Stromal cell of bone marrow (primary cell): ENCODE data around the gene PERCC1.

Experiments used
- DNase-seq: peaks from one replicate; pipeline ENCODE4 v3.0.0-alpha.2; 2012; ENCODE audit warnings: low read depth

PERCC1 gene

GRCh38 chr16:1450218-1450617 is 19.3 kb downstream of the PERCC1 start:
- no peak for DNase-seq

- no peak for DNase-seq
These were observed 20.0 kb downstream of the PERCC1 start for GRCh38 chr16:1450841-1451240.

- DNase-seq = no peak
These were observed 21.0 kb downstream of the PERCC1 start for GRCh38 chr16:1451702-1452392.

GRCh38 chr16:1452530-1452929 is 21.7 kb downstream of the PERCC1 start:
- no peak for DNase-seq

DNA sequence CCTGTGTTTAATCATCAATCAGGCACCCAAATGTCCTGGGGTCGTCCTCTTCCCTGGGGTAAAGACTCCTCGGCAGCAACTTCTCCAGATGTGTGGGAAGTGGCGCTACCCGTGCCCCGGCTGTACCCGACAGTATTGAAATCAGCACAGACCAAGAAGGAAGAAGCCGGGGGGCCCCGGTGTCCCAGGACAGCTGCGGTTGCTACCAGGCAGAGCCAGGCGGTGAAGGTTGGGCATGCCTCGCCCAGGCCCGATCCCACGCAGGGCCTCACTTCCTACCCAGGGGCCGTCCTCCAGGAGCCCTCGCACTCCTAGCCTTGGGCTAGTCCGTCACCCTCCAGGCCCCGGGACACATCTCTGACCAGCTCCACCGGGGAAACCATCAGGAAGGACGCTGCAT is 22.4 kb downstream of the PERCC1 start:
- DNase-seq = no peak

GRCh38 chr16:1454561-1454960 is 23.7 kb downstream of the PERCC1 start:
- DNase-seq = no peak

DNA sequence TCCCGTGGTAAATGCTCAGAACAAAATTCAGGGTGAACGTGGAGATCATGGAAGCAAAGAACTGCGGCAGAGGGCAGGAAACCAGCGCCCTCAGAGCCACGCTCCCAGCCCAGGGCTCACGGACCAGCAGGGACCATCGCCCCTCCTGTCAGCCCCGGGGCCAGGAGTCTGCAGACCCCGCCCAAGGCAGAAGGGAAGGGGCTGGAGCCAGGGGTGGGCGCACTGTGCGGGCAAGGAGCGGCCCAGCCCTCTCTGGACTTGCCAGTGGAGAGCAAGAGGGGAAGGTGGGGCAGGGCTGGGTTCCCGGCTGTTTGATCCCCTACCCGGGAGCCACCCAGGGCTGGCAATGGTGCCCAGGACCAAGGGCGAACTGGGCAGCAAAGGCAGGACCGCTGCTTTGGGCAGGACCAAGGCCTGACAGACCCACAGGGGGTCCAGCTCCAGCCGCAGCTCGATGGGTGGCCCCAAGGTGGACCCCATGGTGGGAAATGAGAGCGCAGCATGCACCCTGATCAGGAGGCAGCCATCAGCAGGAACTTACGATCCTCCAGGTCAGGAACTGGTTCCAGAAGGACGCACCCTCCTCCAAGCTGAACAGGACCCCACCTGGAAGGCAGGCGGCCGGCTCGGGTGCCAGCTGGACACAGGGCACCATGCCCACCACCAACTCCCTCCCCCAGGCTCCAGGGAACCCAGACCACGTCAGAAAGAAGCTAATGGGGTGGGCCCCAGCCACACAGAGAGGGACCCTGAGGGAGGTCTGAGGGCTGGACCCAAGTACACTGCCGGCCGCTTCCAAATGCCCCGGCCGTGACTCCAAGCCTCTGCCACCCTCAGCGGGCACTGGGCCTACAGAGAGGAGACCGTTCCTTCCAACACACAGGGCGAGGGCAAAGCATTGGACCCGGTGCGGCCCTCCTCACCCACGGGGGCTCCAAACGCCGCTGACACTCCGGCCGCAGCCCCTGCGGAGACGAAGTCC is 24.6 kb downstream of the PERCC1 start:
- DNase-seq = no peak

- no peak for DNase-seq
These were observed 26.1 kb downstream of the PERCC1 start for GRCh38 chr16:1456951-1457350.

GRCh38 chr16:1457489-1458245 is 26.8 kb downstream of the PERCC1 start:
- DNase-seq = no peak

- no peak for DNase-seq
These were observed 27.6 kb downstream of the PERCC1 start for GRCh38 chr16:1458336-1458976.

GRCh38 chr16:1458977-1459341 is 28.1 kb downstream of the PERCC1 start:
- DNase-seq = no peak

DNA sequence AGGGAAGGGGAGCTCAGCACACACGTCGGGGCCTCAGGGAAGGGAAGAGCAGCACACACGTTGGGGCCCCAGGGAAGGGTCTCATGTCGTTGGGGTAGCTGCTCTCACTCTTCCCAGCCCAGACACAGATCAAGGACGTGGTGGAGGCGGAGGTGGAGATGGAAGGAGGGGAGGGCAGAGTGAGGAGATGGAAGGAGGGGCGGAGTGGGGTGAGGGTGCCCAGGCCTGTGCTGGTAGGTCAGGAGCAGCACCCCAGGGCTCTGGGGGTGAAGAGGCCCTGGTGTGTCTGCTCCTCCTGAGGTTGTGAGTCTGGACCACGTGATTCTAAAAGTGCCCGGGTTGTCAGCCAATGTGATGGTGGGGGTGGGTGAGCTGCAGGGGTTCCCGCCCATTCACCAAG is 29.1 kb downstream of the PERCC1 start:
- no peak for DNase-seq

DNA sequence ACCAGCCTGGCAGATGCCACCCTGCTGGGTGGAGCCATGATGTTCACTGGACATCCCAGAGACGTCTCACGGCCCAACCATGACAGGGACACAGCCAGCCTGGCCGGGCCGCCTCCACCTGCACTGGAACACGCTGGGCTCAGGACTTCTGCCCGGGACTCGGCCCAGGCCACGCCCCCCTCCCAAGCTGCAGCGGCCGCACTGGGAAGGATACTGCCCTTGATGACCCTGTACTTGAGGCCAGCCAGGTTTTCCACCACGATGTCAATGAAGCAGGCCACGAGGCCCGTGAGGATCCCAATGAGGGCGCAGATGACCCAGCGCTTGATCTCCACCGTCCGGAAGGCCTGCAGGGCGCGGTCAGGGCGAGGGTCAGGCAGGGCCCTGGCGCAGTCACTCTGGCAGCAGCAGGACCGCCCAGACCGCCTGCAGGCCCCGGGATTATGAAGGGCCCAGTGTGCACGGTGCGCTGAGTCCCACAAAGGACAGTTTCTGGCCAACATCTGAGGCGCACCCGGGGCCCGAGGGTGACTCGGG is 29.8 kb downstream of the PERCC1 start:
- no peak for DNase-seq

GRCh38 chr16:1461146-1461545 is 30.3 kb downstream of the PERCC1 start:
- DNase-seq = no peak

- no peak for DNase-seq
These were observed 33.5 kb downstream of the PERCC1 start for GRCh38 chr16:1464196-1464893.

- no peak for DNase-seq
These were observed 34.2 kb downstream of the PERCC1 start for GRCh38 chr16:1464894-1465566.

- DNase-seq = no peak
These were observed 34.7 kb downstream of the PERCC1 start for GRCh38 chr16:1465567-1465915.

DNA sequence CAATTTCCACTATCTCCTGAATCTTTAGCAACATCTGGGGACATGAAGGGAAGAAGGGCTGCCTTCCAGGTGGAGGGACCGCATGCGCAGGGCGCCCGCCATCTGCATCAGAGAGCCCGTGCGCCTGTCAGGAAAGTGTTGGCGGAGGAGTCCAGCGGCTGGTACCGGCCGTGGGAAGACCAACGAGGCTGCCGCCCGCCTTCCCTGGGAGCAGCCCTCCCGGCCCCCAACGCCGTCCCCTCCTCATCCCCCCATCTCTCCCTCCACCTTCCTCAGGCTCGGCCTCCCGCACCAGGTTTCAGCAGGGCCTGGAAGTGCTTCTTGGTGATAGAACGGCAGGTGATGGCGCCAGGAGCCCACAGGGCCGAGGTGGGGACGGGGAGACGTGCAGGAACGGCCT is 35.2 kb downstream of the PERCC1 start:
- no peak for DNase-seq

- no peak for DNase-seq
These were observed 36.2 kb downstream of the PERCC1 start for GRCh38 chr16:1466968-1467521.

GRCh38 chr16:1468426-1468810 is 37.5 kb downstream of the PERCC1 start:
- DNase-seq = no peak
